Mucosa of rectum (tissue), 2 donors: ENCODE results near the gene NR3C2.
A peak's percentile ranks its signal among the peaks of the same experiment; 100 is the strongest.

ENCODE experiments used
- H3K27ac ChIP-seq, 2 donors: one replicate each; pipeline ENCODE4 v1.7.0; 2013; ENCODE audit warnings: inconsistent platforms in 2 of 2, low read depth in 2 of 2, low read length in 2 of 2
- H3K27me3 ChIP-seq, 2 donors: one replicate each; pipeline ENCODE4 v1.7.0; 2013; ENCODE audit warnings: low read length in 2 of 2; ENCODE audit not compliant: control insufficient read depth in 2 of 2, insufficient read depth in 2 of 2
- H3K36me3 ChIP-seq, 2 donors: one replicate each; pipeline ENCODE4 v1.7.0; 2013; ENCODE audit warnings: low read length in 2 of 2; ENCODE audit not compliant: control insufficient read depth in 2 of 2, insufficient read depth in 2 of 2
- H3K4me1 ChIP-seq, 2 donors: one replicate each; pipeline ENCODE4 v1.7.0; 2013; ENCODE audit warnings: low read length in 2 of 2, mild to moderate bottlenecking in 1 of 2; ENCODE audit not compliant: control insufficient read depth in 2 of 2, insufficient read depth in 2 of 2
- H3K4me3 ChIP-seq, 2 donors: one replicate each; pipeline ENCODE4 v1.7.0; 2013; ENCODE audit warnings: low read length in 2 of 2
- H3K9ac ChIP-seq, 2 donors: one replicate each; pipeline ENCODE4 v1.7.0; 2013; ENCODE audit warnings: low read length in 2 of 2, low read depth in 1 of 2, mild to moderate bottlenecking in 1 of 2
- H3K9me3 ChIP-seq, 2 donors: one replicate each; pipeline ENCODE4 v1.7.0; 2013; ENCODE audit warnings: low read length in 2 of 2; ENCODE audit not compliant: control insufficient read depth in 2 of 2
- donor health status: healthy.
- donor health status: Normal muscosa, but diverticular disease.

The NR3C2 gene

DNA sequence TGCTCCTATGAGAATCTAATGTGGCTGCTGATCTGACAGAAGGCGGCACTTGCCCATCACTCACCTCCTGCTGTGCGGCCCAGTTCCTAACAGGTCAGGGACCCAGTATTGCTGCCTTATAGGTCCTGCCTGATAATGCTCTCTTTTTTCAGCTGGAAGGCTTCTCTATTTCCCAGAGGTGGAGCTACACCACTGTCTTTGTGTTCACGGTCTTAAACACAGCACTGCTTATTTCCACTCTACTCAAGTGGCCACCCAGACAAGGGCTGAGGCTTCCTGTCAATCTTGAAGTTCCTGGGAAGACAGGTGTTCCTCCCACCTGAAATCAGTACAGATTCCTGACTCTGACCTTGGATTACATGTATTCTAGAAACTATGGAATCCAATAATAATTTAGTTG, 270.6 kb downstream of the NR3C2 start:
- Histone ChIP-seq H3K4me1 (peaks cover 7 to 36% of the 10 kb centered on the region in 2 donors), H3K27me3 (no peaks in the 10 kb centered on the region), H3K9ac (no peak overlapping the region), H3K9me3 (no peaks in the 10 kb centered on the region), H3K36me3 (peaks cover 0 to 5% of the 10 kb centered on the region in 2 donors), H3K4me3 (peak overlapping the region in 1 of 2 donors; percentile 27), H3K27ac (peak overlapping the region; percentile 69 to 74)

- Histone ChIP-seq H3K9ac (no peak overlapping the region), H3K4me1 (peaks cover 7 to 42% of the 10 kb centered on the region in 2 donors), H3K27me3 (no peaks in the 10 kb centered on the region), H3K9me3 (no peaks in the 10 kb centered on the region), H3K27ac (peak overlapping the region; percentile 69 to 75), H3K4me3 (peak overlapping the region in 1 of 2 donors; percentile 27), H3K36me3 (peaks cover 0 to 5% of the 10 kb centered on the region in 2 donors)
These were observed 271.5 kb downstream of the NR3C2 start for GRCh38 chr4:148170408-148171365.

GRCh38 chr4:148166132-148166591, 276.1 kb downstream of the NR3C2 start:
- peaks cover 3 to 38% of the 10 kb centered on the region in 2 donors for H3K4me1 ChIP-seq
- no peaks in the 10 kb centered on the region for H3K36me3 ChIP-seq
- peak overlapping the region in 1 of 2 donors; percentile 9 for H3K27ac ChIP-seq
- no peaks in the 10 kb centered on the region for H3K27me3 ChIP-seq
- no peak overlapping the region for H3K9ac ChIP-seq
- H3K4me3 ChIP-seq = no peak overlapping the region
- H3K9me3 ChIP-seq = no peaks in the 10 kb centered on the region

DNA sequence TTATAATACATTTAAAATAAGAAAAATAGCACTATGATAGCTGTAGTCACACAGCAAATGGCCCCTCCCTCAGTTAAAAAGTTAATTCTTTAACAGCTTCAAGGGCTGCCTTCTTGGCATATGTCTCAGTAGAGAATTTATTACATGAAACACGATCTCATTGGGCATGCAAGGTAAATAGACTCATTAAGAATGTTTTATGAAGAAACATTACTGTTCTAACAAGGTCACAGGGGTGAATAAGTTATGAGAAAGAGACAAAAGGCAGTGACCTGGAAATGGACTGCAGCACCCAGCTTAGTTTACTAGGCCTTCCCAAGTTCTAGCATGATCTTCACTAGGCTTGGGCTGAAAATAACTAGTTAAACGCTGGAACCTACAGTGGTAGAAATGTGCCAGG, 277.7 kb downstream of the NR3C2 start:
- no peak overlapping the region for H3K9ac ChIP-seq
- peak overlapping the region in 1 of 2 donors; percentile 27 for H3K27ac ChIP-seq
- H3K4me3 ChIP-seq = peak overlapping the region in 1 of 2 donors; percentile 8
- H3K36me3 ChIP-seq = no peaks in the 10 kb centered on the region
- H3K27me3 ChIP-seq = no peaks in the 10 kb centered on the region
- H3K9me3 ChIP-seq = no peaks in the 10 kb centered on the region
- H3K4me1 ChIP-seq = peaks cover 3 to 36% of the 10 kb centered on the region in 2 donors

DNA sequence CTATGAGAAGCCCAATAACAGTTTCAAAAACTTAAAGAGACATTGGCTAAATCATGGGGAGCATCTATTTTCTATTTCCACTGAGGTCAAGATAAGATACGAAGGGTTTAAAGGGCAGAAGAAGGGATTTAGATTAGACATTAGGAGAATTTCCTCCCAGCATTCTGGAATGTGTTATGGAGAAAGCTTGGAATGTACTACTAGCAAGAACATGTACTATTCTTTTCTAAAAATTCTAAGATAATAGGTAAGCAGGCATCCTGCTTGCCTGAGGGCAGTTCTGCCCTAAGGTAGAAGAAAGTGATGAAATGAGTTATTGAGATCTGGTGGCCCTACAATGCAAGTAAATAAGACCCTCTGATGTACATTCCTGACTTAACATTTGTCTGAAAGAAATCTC, 279.2 kb downstream of the NR3C2 start:
- H3K27me3 ChIP-seq = no peaks in the 10 kb centered on the region
- no peaks in the 10 kb centered on the region for H3K9me3 ChIP-seq
- peaks cover 3 to 35% of the 10 kb centered on the region in 2 donors for H3K4me1 ChIP-seq
- no peak overlapping the region for H3K4me3 ChIP-seq
- H3K27ac ChIP-seq = no peak overlapping the region
- no peak overlapping the region for H3K9ac ChIP-seq
- H3K36me3 ChIP-seq = no peaks in the 10 kb centered on the region

- Histone ChIP-seq H3K4me3 (no peak overlapping the region), H3K27ac (no peak overlapping the region), H3K36me3 (no peaks in the 10 kb centered on the region), H3K9ac (no peak overlapping the region), H3K9me3 (no peaks in the 10 kb centered on the region), H3K27me3 (no peaks in the 10 kb centered on the region), H3K4me1 (peaks cover 3 to 35% of the 10 kb centered on the region in 2 donors)
These were observed 279.7 kb downstream of the NR3C2 start for GRCh38 chr4:148162519-148162918.

DNA sequence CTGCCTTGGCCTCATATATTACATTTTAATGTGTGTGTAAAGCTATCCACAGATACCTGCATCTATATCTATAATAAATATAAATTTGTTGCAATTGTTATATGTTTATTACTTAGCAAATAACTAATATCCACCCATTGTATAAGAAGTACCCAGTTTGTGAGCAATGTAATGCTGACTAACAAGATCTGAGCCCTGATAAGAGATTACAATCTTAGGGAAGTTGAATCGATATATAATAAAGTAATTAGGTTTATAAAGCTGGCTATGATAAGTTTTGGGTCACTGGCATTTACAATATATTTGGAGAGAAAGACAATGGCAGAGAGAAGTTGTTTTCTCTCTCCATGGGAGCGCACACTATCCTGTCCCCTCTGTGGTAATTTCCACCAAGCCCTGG, 280.6 kb downstream of the NR3C2 start:
- no peaks in the 10 kb centered on the region for H3K9me3 ChIP-seq
- no peaks in the 10 kb centered on the region for H3K36me3 ChIP-seq
- H3K4me1 ChIP-seq = peaks cover 3 to 35% of the 10 kb centered on the region in 2 donors
- H3K9ac ChIP-seq = no peak overlapping the region
- no peaks in the 10 kb centered on the region for H3K27me3 ChIP-seq
- no peak overlapping the region for H3K4me3 ChIP-seq
- peak overlapping the region in 1 of 2 donors; percentile 14 for H3K27ac ChIP-seq

DNA sequence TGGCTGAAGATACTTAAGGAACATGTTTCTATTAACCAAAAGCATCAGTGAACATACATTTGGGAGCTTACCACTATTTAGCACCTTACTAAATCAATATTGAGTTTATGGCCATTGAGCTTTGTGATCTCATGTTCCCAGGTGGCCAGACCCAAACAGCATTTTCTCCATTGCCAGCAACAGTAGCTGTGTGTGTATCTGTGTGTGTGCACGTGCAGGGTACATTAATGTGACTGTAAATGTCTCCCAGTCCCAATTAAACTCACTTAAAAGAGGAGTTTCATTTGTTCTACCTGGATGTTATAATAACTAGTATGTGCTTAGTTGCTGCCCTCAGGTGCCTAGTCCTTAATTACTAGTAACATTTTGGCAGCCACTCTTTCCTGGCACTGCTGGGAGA, 282.4 kb downstream of the NR3C2 start:
- Histone ChIP-seq H3K36me3 (no peaks in the 10 kb centered on the region), H3K9ac (no peak overlapping the region), H3K27me3 (no peaks in the 10 kb centered on the region), H3K4me1 (peaks cover 3 to 25% of the 10 kb centered on the region in 2 donors), H3K9me3 (no peaks in the 10 kb centered on the region), H3K27ac (no peak overlapping the region), H3K4me3 (no peak overlapping the region)

DNA sequence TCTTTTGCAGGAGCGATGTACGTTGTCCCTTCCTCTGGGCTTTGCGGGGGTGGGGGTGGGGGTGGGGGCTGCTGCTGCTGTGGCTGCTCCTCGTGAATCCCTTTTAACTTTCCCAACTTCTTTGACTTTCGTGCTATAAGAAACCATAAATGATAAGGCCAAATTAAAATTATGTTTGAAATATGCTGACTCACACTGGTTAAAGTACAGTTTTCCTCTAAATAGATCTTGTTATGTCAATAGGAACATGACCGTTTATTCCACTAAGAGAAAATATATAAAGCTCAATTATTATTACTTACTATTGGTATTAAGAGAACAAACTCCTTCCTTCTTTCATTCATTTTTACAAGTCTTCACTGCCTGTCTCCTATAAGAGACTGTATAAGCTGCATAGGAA, 287.4 kb downstream of the NR3C2 start:
- Histone ChIP-seq H3K9me3 (no peaks in the 10 kb centered on the region), H3K27ac (no peak overlapping the region), H3K9ac (no peak overlapping the region), H3K36me3 (peaks cover 8 to 15% of the 10 kb centered on the region in 2 donors), H3K27me3 (no peaks in the 10 kb centered on the region), H3K4me3 (no peak overlapping the region), H3K4me1 (no peaks in the 10 kb centered on the region)

GRCh38 chr4:148152868-148153625, 289.2 kb downstream of the NR3C2 start:
- Histone ChIP-seq H3K27ac (no peak overlapping the region), H3K9me3 (no peaks in the 10 kb centered on the region), H3K27me3 (no peaks in the 10 kb centered on the region), H3K4me1 (no peaks in the 10 kb centered on the region), H3K36me3 (peaks cover 10 to 15% of the 10 kb centered on the region in 2 donors), H3K4me3 (no peak overlapping the region), H3K9ac (no peak overlapping the region)
